ENCODE results near the gene PDIA2.
"Not testable (repeated sequence)": the region's sequence is repeated elsewhere in the genome, so short reads cannot be mapped to it uniquely, and the experiment has no call there.

DNA sequence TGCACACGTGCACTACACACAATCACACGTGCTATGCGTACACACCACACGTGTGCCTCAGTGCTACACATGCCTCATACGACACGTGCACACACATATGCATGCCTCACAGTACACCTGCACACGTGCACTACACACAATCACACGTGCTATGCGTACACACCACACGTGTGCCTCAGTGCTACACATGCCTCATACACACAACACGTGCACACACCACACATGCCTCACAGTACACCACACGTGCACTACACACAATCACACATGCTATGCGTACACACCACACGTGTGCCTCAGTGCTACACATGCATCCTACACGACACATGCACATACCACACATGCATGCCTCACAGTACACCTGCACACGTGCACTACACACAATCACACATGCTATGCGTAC, 15.4 kb upstream of the PDIA2 start:
- TF ChIP-seq, protein P1, sequence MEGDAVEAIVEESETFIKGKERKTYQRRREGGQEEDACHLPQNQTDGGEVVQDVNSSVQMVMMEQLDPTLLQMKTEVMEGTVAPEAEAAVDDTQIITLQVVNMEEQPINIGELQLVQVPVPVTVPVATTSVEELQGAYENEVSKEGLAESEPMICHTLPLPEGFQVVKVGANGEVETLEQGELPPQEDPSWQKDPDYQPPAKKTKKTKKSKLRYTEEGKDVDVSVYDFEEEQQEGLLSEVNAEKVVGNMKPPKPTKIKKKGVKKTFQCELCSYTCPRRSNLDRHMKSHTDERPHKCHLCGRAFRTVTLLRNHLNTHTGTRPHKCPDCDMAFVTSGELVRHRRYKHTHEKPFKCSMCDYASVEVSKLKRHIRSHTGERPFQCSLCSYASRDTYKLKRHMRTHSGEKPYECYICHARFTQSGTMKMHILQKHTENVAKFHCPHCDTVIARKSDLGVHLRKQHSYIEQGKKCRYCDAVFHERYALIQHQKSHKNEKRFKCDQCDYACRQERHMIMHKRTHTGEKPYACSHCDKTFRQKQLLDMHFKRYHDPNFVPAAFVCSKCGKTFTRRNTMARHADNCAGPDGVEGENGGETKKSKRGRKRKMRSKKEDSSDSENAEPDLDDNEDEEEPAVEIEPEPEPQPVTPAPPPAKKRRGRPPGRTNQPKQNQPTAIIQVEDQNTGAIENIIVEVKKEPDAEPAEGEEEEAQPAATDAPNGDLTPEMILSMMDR (IDR thresholded peaks at IDR 0.05): not testable (repeated sequence)
- TF ChIP-seq POLR2A (IDR thresholded peaks at IDR 0.05): not testable (repeated sequence)

Measured in testis (tissue), 2 donors.